Vagina (tissue), 2 donors: ENCODE data around the gene RPS6KL1. TPM values are rescaled to one million over a fixed set of nuclear protein-coding genes. Genes with fewer than 3 reads are reported as not detected.

Experiments used
- DNase-seq, 2 donors: peaks; one replicate each; pipeline ENCODE4 v3.0.0-alpha.2; 2017; ENCODE audit errors: extremely low spot score in 2 of 2
- H3K27ac ChIP-seq: fragments of 200-600 bp; sonication (generic); one replicate; pipeline ENCODE4 v1.5.1; 2019
- H3K27me3 ChIP-seq: fragments of 200-600 bp; sonication (generic); one replicate; pipeline ENCODE4 v1.5.1; 2019
- H3K36me3 ChIP-seq, 2 donors: fragments of 200-600 bp; sonication (generic); one replicate each; pipeline ENCODE4 v1.5.1; 2017 to 2019
- H3K4me1 ChIP-seq: fragments of 200-600 bp; sonication (generic); one replicate; pipeline ENCODE4 v1.5.1; 2019
- H3K4me3 ChIP-seq, 2 donors: fragments of 200-600 bp; sonication (generic); 1 replicate in 1 of 2; 2 replicates in 1 of 2; pipeline ENCODE4 v1.5.1; 2016 to 2019
- H3K9me3 ChIP-seq: fragments of 200-600 bp; sonication (generic); one replicate; pipeline ENCODE4 v1.5.1; 2019
- CTCF ChIP-seq, 3 experiments: fragments of 450-650 bp in 2 of 3; fragments of 200-600 bp in 1 of 3; sonication (generic) in 1 of 3; IDR thresholded peaks; one replicate each; pipeline ENCODE4 v1.5.1; 2017 to 2019; ENCODE audit warnings: antibody characterized with exemption in 3 of 3, mild to moderate bottlenecking in 2 of 3, moderate library complexity in 2 of 3
- POLR2A ChIP-seq, 2 donors: fragments of 450-650 bp; IDR thresholded peaks; one replicate each; pipeline ENCODE4 v1.6.1; 2017; ENCODE audit warnings: antibody characterized with exemption in 2 of 2, mild to moderate bottlenecking in 2 of 2, moderate library complexity in 2 of 2
- POLR2AphosphoS5 ChIP-seq, 2 donors: sonication (generic); formaldehyde crosslinking; IDR thresholded peaks; one replicate each; pipeline ENCODE4 v1.9.0; 2017; ENCODE audit warnings: antibody characterized with exemption in 2 of 2, mild to moderate bottlenecking in 2 of 2, low read depth in 1 of 2; ENCODE audit not compliant: insufficient read depth in 1 of 2
- intact Hi-C: fragments of 100-400 bp; cut with DNase I; formaldehyde crosslinking; loops from one replicate; pipeline ENCODE4 v1.15.1; 2023
- total RNA-seq: library from RNA; depleted of rRNA; stranded (reverse); fragments of >200 nt; gene quantifications from one replicate; pipeline ENCODE4 v1.2.3, GENCODE V29; 2016

RPS6KL1 gene
- total RNA-seq, 1 donor from 2014 or later: 2.0 TPM

DNA sequence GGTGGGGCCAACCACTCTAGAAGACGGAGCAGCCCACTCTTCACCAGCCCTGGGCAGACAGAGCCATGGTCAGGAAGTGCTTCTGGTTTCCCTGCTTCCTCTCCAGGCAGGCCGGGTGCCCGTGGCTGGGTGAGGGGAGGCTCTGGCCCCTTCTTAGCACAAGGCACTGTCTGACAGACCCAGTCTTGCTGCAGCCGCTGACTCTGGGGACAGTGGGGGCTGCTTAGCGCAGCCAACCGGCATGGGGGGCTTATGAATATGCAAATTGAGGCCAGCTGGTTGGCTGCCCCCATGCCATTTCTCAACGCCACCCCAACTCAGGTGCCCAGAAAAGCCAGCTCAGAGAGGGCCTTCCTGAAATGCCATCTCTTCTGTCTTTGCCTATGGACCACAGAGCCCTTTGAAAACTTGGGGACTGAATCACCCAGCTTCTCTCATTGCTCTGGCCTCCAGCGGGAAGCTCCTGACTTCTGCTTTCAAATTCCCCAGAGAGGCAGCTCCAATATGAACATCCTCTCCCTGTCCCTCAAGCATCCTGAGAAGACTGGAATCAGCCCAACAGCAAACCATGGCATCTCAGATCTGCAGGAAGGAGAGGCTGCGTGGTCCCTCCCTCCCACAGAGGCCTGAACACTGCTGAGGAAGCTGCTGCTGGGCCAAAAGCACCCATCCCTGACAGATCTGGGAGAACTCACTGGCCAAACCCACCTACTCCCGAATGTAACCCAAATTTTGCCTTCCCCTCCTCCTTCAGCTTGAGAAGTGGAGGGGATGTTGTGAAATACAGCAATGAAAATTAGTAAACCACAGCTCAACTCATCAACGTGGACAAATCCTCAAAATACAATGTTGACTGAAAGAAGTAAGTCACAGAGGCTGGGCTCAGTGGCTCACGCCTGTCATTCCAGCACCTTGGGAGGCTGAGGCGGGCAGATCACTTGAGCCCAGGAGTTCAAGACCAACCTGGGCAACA is 46.8 kb downstream of the RPS6KL1 start, which contains the start of gene PROX2:
Gene PROX2 (minus strand): TSS at position 205 of the 973 bp plus-strand sequence. CDS start 12,311 bp downstream, outside the sequence.
- Histone ChIP-seq H3K9me3 (no peaks in the 10 kb centered on the region), H3K36me3 (no peaks in the 10 kb centered on the region), H3K27me3 (no peaks in the 10 kb centered on the region), H3K4me3 (no peak within 1 kb of the TSS), H3K27ac (no peak within 1 kb of the TSS), H3K4me1 (no peaks in the 10 kb centered on the region)
- DNase-seq: no peak
- intact Hi-C loops: no loop called here
- no peak for TF ChIP-seq POLR2A (IDR thresholded peaks at IDR 0.05)
- TF ChIP-seq CTCF (IDR thresholded peaks at IDR 0.05): no peak
- no peak for TF ChIP-seq POLR2AphosphoS5 (IDR thresholded peaks at IDR 0.05; ENCODE audit: insufficient read depth in 1 of 2, low read depth in 1 of 2)

GRCh38 chr14:74875204-74875603 is 47.9 kb downstream of the RPS6KL1 start:
- H3K27me3 ChIP-seq: no peaks in the 10 kb centered on the region
- no peak for DNase-seq
- H3K27ac ChIP-seq: no peak overlapping the region
- no peak for TF ChIP-seq POLR2A (IDR thresholded peaks at IDR 0.05)
- no peak for TF ChIP-seq POLR2AphosphoS5 (IDR thresholded peaks at IDR 0.05; ENCODE audit: insufficient read depth in 1 of 2, low read depth in 1 of 2)
- no peak for TF ChIP-seq CTCF (IDR thresholded peaks at IDR 0.05)
- intact Hi-C loops: no loop called here
- H3K4me3 ChIP-seq: no peak overlapping the region
- H3K9me3 ChIP-seq: no peaks in the 10 kb centered on the region
- no peaks in the 10 kb centered on the region for H3K4me1 ChIP-seq
- no peaks in the 10 kb centered on the region for H3K36me3 ChIP-seq

GRCh38 chr14:74871819-74872218 is 51.2 kb downstream of the RPS6KL1 start:
- Histone ChIP-seq H3K4me3 (no peak overlapping the region), H3K27ac (no peak overlapping the region), H3K36me3 (no peaks in the 10 kb centered on the region), H3K9me3 (no peaks in the 10 kb centered on the region), H3K27me3 (no peaks in the 10 kb centered on the region), H3K4me1 (no peaks in the 10 kb centered on the region)
- TF ChIP-seq CTCF (IDR thresholded peaks at IDR 0.05): no peak
- TF ChIP-seq POLR2AphosphoS5 (IDR thresholded peaks at IDR 0.05; ENCODE audit: insufficient read depth in 1 of 2, low read depth in 1 of 2): no peak
- no peak for TF ChIP-seq POLR2A (IDR thresholded peaks at IDR 0.05)
- DNase-seq: no peak
- intact Hi-C loops: no loop called here

DNA sequence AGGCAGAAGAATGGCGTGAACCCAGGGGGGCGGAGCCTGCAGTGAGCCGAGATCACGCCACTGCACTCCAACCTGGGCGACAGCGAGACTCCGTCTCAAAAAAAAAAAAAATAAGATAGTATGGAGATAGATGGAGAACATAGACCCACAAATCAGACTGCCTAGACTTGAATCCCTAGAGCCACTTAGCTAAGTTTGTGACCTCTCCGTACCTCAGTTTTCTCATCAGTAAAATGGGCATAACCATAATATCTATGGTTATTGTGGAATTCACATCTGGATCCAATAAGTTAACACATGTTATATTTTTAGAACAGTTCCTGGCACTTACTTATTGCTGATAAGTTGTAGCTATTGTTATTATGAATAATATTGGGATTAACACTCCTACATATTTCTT is 54.3 kb downstream of the RPS6KL1 start:
- intact Hi-C loops: no loop called here
- no peaks in the 10 kb centered on the region for H3K36me3 ChIP-seq
- no peak for TF ChIP-seq POLR2A (IDR thresholded peaks at IDR 0.05)
- no peak for TF ChIP-seq CTCF (IDR thresholded peaks at IDR 0.05)
- TF ChIP-seq POLR2AphosphoS5 (IDR thresholded peaks at IDR 0.05; ENCODE audit: insufficient read depth in 1 of 2, low read depth in 1 of 2): no peak
- no peak overlapping the region for H3K27ac ChIP-seq
- DNase-seq: no peak
- no peaks in the 10 kb centered on the region for H3K4me1 ChIP-seq
- H3K4me3 ChIP-seq: no peak overlapping the region
- no peaks in the 10 kb centered on the region for H3K27me3 ChIP-seq
- H3K9me3 ChIP-seq: no peaks in the 10 kb centered on the region

- peak in 1 of 2 donors; percentile 40 for DNase-seq
- Histone ChIP-seq H3K4me3 (no peak overlapping the region), H3K27me3 (no peaks in the 10 kb centered on the region), H3K9me3 (no peaks in the 10 kb centered on the region), H3K36me3 (no peaks in the 10 kb centered on the region), H3K4me1 (no peaks in the 10 kb centered on the region), H3K27ac (no peak overlapping the region)
- intact Hi-C loops: no loop called here
- TF ChIP-seq POLR2AphosphoS5 (IDR thresholded peaks at IDR 0.05; ENCODE audit: insufficient read depth in 1 of 2, low read depth in 1 of 2) (no peak), POLR2A (IDR thresholded peaks at IDR 0.05) (no peak), CTCF (IDR thresholded peaks at IDR 0.05) (no peak)
Measured at GRCh38 chr14:74867673-74868072, 55.4 kb downstream of the RPS6KL1 start.
